SU-DHL-6 (cell line): ENCODE data around the gene PDE3A.

Experiments used
- H2AFZ ChIP-seq: fragments of 200-600 bp; sonication (generic); 2 replicates; pipeline ENCODE4 v1.6.1; 2014; ENCODE audit warnings: low read depth, mild to moderate bottlenecking, moderate library complexity, mixed read lengths, antibody characterized with exemption, low read length; ENCODE audit not compliant: severe bottlenecking
- H3F3A ChIP-seq: fragments of 200-600 bp; shearing (Covaris generic); 2 replicates; pipeline ENCODE4 v1.6.0; 2016; ENCODE audit warnings: antibody characterized with exemption, mild to moderate bottlenecking; ENCODE audit not compliant: insufficient read depth
- H3K27ac ChIP-seq: fragments of 200-600 bp; sonication (generic); 2 replicates; pipeline ENCODE4 v1.5.1; 2016; ENCODE audit warnings: low read depth, mild to moderate bottlenecking, low read length, moderate library complexity, mixed read lengths
- H3K27me3 ChIP-seq: fragments of 200-600 bp; sonication (generic), shearing (Covaris generic); 2 replicates; pipeline ENCODE4 v1.6.0; 2014; ENCODE audit warnings: mild to moderate bottlenecking, low read length
- H3K36me3 ChIP-seq: fragments of 200-600 bp; sonication (generic); 2 replicates; pipeline ENCODE4 v1.6.1; 2014; ENCODE audit warnings: mild to moderate bottlenecking, low read length, mixed read lengths
- H3K4me2 ChIP-seq: fragments of 300-600, 200-600 bp; shearing (Covaris generic), sonication (generic); 2 replicates; pipeline ENCODE4 v1.6.0; 2014; ENCODE audit warnings: low read length, low read depth, mild to moderate bottlenecking; ENCODE audit not compliant: poor library complexity, severe bottlenecking
- H3K4me3 ChIP-seq: fragments of 200-600 bp; sonication (generic); 2 replicates; pipeline ENCODE4 v1.5.1; 2014; ENCODE audit warnings: antibody characterized with exemption, low read length, mild to moderate bottlenecking, mixed read lengths; ENCODE audit not compliant: insufficient read depth, poor library complexity, severe bottlenecking
- H3K79me2 ChIP-seq: fragments of 200-600 bp; sonication (generic); 2 replicates; pipeline ENCODE4 v1.6.1; 2014; ENCODE audit warnings: mild to moderate bottlenecking, low read length, moderate library complexity; ENCODE audit not compliant: insufficient read depth
- H3K9ac ChIP-seq: fragments of 200-600 bp; sonication (generic); 2 replicates; pipeline ENCODE4 v1.7.0; 2014; ENCODE audit warnings: mild to moderate bottlenecking, low read length
- H3K9me2 ChIP-seq: fragments of 200-600 bp; sonication (generic); replicated peaks from 2 replicates; pipeline ENCODE4 v1.6.1; 2014; ENCODE audit warnings: low read length; ENCODE audit not compliant: insufficient read depth
- H3K9me3 ChIP-seq: fragments of 200-600 bp; sonication (generic); 2 replicates; pipeline ENCODE4 v1.6.1; 2014; ENCODE audit warnings: low read length, mixed read lengths; ENCODE audit not compliant: insufficient read depth
- H4K20me1 ChIP-seq: fragments of 200-600 bp; sonication (generic); 2 replicates; pipeline ENCODE4 v1.6.1; 2014; ENCODE audit warnings: low read depth, mild to moderate bottlenecking, antibody characterized with exemption, low read length, moderate library complexity, mixed read lengths
- CTCF ChIP-seq: fragments of 200-600 bp; sonication (generic); IDR thresholded peaks from one replicate; pipeline ENCODE4 v1.5.1; 2017; ENCODE audit warnings: antibody characterized with exemption, mild to moderate bottlenecking, low read length, moderate library complexity; ENCODE audit not compliant: insufficient read depth, poor library complexity, severe bottlenecking
- EZH2phosphoT487 ChIP-seq: fragments of 200-600 bp; sonication (generic), shearing (Covaris generic); conservative IDR thresholded peaks from 2 replicates; pipeline ENCODE4 v1.6.1; 2018; ENCODE audit warnings: mild to moderate bottlenecking, antibody characterized with exemption, low read length, moderate library complexity, mixed read lengths

Gene PDE3A

GRCh38 chr12:20514598-20514997 is 146.3 kb downstream of the PDE3A start:
- no peaks in the 10 kb centered on the region for H3K36me3 ChIP-seq
- no peaks in the 10 kb centered on the region for H3K9me3 ChIP-seq
- no peak overlapping the region for H3K27ac ChIP-seq
- H3K27me3 ChIP-seq = no peaks in the 10 kb centered on the region
- no peak overlapping the region for H3K4me2 ChIP-seq
- H2AFZ ChIP-seq = no peak overlapping the region
- no peak overlapping the region for H3K9ac ChIP-seq
- H3K79me2 ChIP-seq = no peaks in the 10 kb centered on the region
- TF ChIP-seq CTCF = no peak
- no peak for TF ChIP-seq EZH2phosphoT487
- no peaks in the 10 kb centered on the region for H4K20me1 ChIP-seq
- H3K9me2 ChIP-seq = no peaks in the 10 kb centered on the region
- H3F3A ChIP-seq = no peaks in the 10 kb centered on the region
- no peak overlapping the region for H3K4me3 ChIP-seq

GRCh38 chr12:20520532-20520931 is 152.2 kb downstream of the PDE3A start:
- Histone ChIP-seq H3K9me3 (no peaks in the 10 kb centered on the region), H4K20me1 (no peaks in the 10 kb centered on the region), H3F3A (no peaks in the 10 kb centered on the region), H3K9ac (no peak overlapping the region), H3K27me3 (no peaks in the 10 kb centered on the region), H3K36me3 (no peaks in the 10 kb centered on the region), H3K4me2 (no peak overlapping the region), H3K9me2 (no peaks in the 10 kb centered on the region), H3K79me2 (no peaks in the 10 kb centered on the region), H3K27ac (no peak overlapping the region), H2AFZ (no peak overlapping the region), H3K4me3 (no peak overlapping the region)
- TF ChIP-seq CTCF (no peak), EZH2phosphoT487 (no peak)

GRCh38 chr12:20523658-20524057 is 155.3 kb downstream of the PDE3A start:
- H3K4me3 ChIP-seq = no peak overlapping the region
- no peak overlapping the region for H3K4me2 ChIP-seq
- no peaks in the 10 kb centered on the region for H3K27me3 ChIP-seq
- H2AFZ ChIP-seq = no peak overlapping the region
- TF ChIP-seq CTCF (no peak), EZH2phosphoT487 (no peak)
- H3K27ac ChIP-seq = no peak overlapping the region
- H3F3A ChIP-seq = no peaks in the 10 kb centered on the region
- H3K79me2 ChIP-seq = no peaks in the 10 kb centered on the region
- no peaks in the 10 kb centered on the region for H3K9me2 ChIP-seq
- no peaks in the 10 kb centered on the region for H4K20me1 ChIP-seq
- no peaks in the 10 kb centered on the region for H3K36me3 ChIP-seq
- H3K9me3 ChIP-seq = no peaks in the 10 kb centered on the region
- no peak overlapping the region for H3K9ac ChIP-seq
